RWPE2 (cell line): ENCODE data around the gene MTOR.

Source experiments
- ATAC-seq: fragments of 200-7000 bp; cut with Tn5 transposase; 3 replicates; pipeline ENCODE4 v1.9.1; 2021; ENCODE audit warnings: low read depth
- DNase-seq: peaks from one replicate; pipeline ENCODE4 v3.0.0-alpha.2; 2020; ENCODE audit warnings: low spot score
- H3K27ac ChIP-seq: fragments of 450-650 bp; 2 replicates; pipeline ENCODE4 v1.5.1; 2017; ENCODE audit warnings: mild to moderate bottlenecking; ENCODE audit not compliant: poor library complexity, severe bottlenecking
- H3K27me3 ChIP-seq: fragments of 250-450 bp; sonication (Bioruptor Pico); 2 replicates; pipeline ENCODE4 v1.5.1; 2021; ENCODE audit warnings: mild to moderate bottlenecking, moderate library complexity; ENCODE audit not compliant: insufficient read depth, poor library complexity, severe bottlenecking
- H3K36me3 ChIP-seq: fragments of 250-450 bp; sonication (Bioruptor Pico); 2 replicates; pipeline ENCODE4 v1.5.1; 2020; ENCODE audit warnings: low read depth, mild to moderate bottlenecking, moderate library complexity
- H3K4me1 ChIP-seq: fragments of 250-450 bp; sonication (Bioruptor Pico); 2 replicates; pipeline ENCODE4 v1.5.1; 2021; ENCODE audit warnings: mild to moderate bottlenecking, moderate library complexity; ENCODE audit not compliant: insufficient read depth, poor library complexity, severe bottlenecking
- H3K4me3 ChIP-seq: fragments of 250-450 bp; sonication (Bioruptor Pico); 2 replicates; pipeline ENCODE4 v1.5.1; 2021; ENCODE audit warnings: mild to moderate bottlenecking, moderate library complexity; ENCODE audit not compliant: severe bottlenecking
- H3K9me3 ChIP-seq: fragments of 250-450 bp; sonication (Bioruptor Pico); 2 replicates; pipeline ENCODE4 v1.5.1; 2021; ENCODE audit warnings: mild to moderate bottlenecking, moderate library complexity; ENCODE audit not compliant: severe bottlenecking
- TF ChIP-seq, protein P1 (sequence below): fragments of 450-650 bp; IDR thresholded peaks from one replicate; pipeline ENCODE4 v1.5.1; 2017; ENCODE audit warnings: mild to moderate bottlenecking, moderate library complexity; ENCODE audit not compliant: poor library complexity, severe bottlenecking

MTOR gene

DNA sequence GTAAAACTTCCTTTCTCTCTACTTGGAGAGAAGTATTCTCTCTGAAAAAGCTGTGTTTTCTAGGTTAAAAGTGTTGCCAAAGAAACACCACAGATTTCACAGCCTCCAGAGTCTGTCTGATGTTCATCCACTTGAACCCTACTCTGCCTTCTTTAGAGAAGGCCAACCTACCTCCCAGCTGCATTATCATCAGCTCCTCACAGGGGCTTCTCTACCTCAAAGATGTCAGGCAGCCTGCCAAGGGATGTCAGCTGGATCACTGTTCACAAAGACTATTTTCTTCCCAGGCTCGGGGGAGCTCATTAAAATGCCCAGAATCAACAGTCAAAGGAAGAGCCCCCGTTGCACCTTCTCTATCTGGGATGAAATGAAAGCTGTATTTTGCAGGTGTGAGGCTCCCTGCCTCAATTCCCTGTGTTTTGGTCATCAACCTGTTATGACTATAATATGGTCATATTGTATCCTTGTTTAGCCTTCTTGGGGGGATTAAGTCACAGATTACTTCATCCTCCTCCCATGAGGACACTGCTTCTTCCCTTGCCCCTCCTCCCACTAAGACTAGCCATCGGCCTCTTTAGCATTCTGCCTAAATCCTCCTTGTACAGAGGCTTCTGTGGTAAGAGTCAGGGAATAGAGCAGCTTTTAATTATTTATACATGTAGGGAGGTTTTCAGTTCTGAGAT lies 47.5 kb downstream of the MTOR start:
- Histone ChIP-seq H3K27me3 (no peaks in the 10 kb centered on the region), H3K4me1 (no peaks in the 10 kb centered on the region), H3K4me3 (no peak overlapping the region), H3K9me3 (no peaks in the 10 kb centered on the region), H3K36me3 (peaks cover 77% of the 10 kb centered on the region), H3K27ac (no peak overlapping the region)
- no peak for ATAC-seq
- TF ChIP-seq, protein P1, sequence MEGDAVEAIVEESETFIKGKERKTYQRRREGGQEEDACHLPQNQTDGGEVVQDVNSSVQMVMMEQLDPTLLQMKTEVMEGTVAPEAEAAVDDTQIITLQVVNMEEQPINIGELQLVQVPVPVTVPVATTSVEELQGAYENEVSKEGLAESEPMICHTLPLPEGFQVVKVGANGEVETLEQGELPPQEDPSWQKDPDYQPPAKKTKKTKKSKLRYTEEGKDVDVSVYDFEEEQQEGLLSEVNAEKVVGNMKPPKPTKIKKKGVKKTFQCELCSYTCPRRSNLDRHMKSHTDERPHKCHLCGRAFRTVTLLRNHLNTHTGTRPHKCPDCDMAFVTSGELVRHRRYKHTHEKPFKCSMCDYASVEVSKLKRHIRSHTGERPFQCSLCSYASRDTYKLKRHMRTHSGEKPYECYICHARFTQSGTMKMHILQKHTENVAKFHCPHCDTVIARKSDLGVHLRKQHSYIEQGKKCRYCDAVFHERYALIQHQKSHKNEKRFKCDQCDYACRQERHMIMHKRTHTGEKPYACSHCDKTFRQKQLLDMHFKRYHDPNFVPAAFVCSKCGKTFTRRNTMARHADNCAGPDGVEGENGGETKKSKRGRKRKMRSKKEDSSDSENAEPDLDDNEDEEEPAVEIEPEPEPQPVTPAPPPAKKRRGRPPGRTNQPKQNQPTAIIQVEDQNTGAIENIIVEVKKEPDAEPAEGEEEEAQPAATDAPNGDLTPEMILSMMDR = no peak
- no peak for DNase-seq

DNA sequence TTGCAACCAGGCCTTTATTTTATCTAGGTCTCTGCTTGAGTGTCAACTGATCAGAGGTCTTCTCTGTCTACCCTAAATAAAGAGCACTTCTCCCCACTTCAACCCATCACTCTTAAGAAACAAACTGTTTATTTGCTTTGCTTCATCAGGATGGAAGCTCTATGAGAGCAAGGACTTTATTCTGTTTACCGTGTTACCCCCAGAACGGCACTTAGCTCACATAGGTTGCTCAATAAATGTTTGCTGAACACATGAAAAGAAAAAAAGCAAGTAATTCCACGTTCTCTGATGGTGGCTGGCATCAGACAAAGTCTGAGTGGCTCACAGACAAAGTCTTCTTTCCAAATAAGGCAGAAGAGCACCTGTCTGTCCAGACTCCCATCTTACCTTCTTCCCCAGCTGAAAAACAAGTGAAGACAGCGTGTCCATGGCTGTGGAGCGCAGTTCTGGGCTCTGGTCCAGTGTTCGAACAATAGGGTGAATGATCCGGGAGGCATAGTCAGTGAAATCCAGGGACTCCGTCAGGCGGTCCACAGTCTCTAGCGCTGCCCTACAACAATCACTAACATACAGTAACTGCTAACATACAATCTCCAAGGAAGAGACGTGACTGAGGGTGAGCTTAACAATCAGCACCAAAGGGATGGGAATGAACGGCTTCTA lies 50.3 kb downstream of the MTOR start:
- Histone ChIP-seq H3K27ac (no peak overlapping the region), H3K9me3 (no peaks in the 10 kb centered on the region), H3K4me3 (no peak overlapping the region), H3K4me1 (no peaks in the 10 kb centered on the region), H3K36me3 (peaks cover 82% of the 10 kb centered on the region), H3K27me3 (no peaks in the 10 kb centered on the region)
- TF ChIP-seq, protein P1 = no peak
- no peak for ATAC-seq
- no peak for DNase-seq

DNA sequence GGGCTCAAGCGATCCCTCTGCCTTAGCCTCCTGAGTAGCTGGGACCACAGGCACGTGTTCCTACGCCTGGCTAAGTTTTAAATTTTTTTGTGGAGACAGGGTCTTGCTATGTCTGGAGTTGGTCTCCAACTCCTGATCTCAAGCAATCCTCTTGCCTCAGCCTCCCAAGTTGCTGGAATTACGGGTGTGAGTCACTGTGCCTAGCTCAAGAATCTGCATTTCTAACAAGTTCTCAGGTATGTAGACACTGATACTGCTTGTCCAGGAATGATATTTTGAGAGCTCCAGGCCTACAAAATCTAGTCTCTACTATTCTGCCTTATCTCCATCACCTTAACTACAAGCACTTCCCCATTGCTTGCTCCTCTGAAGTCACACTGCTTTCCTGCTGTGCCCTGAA lies 50.9 kb downstream of the MTOR start:
- TF ChIP-seq, protein P1 = no peak

DNA sequence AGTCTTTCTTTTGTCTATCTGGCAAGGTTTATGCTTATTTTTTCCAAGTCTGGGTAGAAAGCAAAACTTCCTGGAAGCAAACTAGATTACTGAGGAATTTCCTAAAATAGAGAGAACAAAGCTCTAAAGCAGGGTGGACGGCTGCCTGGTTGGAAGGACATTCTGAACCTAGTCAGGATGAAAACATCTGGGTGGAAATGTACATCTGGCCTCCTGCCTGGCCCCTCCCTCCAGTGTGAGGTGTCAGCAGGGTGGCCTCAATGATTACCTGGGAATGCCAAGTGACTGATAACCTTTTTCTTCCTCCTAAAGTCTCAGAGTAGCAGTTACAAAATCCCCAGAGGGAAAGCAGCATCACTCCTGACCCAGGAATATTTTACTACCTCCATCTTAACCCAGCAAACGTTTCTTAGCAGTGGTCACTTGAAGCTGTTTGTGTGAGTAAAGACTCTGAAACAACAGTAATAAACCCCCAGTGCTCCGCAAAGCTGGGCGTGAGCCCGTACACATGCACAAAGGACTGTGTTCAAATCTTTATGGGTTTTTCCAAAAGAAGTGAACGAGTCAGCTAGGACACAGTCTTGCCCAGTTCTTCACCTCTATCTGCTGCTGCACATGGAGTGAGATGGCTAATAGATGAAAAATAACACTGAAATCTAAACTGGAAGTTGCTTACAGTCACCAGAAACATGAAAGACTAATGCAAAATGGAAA lies 54.3 kb downstream of the MTOR start:
- no peak for ATAC-seq
- H3K27ac ChIP-seq = no peak overlapping the region

More for the DNA sequence above, 50.9 kb downstream of the MTOR start:
- no peak for DNase-seq
- Histone ChIP-seq H3K4me1 (no peaks in the 10 kb centered on the region), H3K9me3 (no peaks in the 10 kb centered on the region), H3K36me3 (peaks cover 76% of the 10 kb centered on the region), H3K27ac (no peak overlapping the region), H3K4me3 (no peak overlapping the region), H3K27me3 (no peaks in the 10 kb centered on the region)
- ATAC-seq = no peak

More for the DNA sequence above, 54.3 kb downstream of the MTOR start:
- Histone ChIP-seq H3K4me3 (no peak overlapping the region), H3K27me3 (no peaks in the 10 kb centered on the region), H3K4me1 (no peaks in the 10 kb centered on the region), H3K36me3 (peaks cover 88% of the 10 kb centered on the region), H3K9me3 (no peaks in the 10 kb centered on the region)
- DNase-seq = no peak
- TF ChIP-seq, protein P1 = no peak
